ENCODE results near the gene PROM2.
"Not testable (repeated sequence)": the region's sequence is repeated elsewhere in the genome, so short reads cannot be mapped to it uniquely, and the experiment has no call there.

The PROM2 gene, protein sequence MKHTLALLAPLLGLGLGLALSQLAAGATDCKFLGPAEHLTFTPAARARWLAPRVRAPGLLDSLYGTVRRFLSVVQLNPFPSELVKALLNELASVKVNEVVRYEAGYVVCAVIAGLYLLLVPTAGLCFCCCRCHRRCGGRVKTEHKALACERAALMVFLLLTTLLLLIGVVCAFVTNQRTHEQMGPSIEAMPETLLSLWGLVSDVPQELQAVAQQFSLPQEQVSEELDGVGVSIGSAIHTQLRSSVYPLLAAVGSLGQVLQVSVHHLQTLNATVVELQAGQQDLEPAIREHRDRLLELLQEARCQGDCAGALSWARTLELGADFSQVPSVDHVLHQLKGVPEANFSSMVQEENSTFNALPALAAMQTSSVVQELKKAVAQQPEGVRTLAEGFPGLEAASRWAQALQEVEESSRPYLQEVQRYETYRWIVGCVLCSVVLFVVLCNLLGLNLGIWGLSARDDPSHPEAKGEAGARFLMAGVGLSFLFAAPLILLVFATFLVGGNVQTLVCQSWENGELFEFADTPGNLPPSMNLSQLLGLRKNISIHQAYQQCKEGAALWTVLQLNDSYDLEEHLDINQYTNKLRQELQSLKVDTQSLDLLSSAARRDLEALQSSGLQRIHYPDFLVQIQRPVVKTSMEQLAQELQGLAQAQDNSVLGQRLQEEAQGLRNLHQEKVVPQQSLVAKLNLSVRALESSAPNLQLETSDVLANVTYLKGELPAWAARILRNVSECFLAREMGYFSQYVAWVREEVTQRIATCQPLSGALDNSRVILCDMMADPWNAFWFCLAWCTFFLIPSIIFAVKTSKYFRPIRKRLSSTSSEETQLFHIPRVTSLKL

DNA sequence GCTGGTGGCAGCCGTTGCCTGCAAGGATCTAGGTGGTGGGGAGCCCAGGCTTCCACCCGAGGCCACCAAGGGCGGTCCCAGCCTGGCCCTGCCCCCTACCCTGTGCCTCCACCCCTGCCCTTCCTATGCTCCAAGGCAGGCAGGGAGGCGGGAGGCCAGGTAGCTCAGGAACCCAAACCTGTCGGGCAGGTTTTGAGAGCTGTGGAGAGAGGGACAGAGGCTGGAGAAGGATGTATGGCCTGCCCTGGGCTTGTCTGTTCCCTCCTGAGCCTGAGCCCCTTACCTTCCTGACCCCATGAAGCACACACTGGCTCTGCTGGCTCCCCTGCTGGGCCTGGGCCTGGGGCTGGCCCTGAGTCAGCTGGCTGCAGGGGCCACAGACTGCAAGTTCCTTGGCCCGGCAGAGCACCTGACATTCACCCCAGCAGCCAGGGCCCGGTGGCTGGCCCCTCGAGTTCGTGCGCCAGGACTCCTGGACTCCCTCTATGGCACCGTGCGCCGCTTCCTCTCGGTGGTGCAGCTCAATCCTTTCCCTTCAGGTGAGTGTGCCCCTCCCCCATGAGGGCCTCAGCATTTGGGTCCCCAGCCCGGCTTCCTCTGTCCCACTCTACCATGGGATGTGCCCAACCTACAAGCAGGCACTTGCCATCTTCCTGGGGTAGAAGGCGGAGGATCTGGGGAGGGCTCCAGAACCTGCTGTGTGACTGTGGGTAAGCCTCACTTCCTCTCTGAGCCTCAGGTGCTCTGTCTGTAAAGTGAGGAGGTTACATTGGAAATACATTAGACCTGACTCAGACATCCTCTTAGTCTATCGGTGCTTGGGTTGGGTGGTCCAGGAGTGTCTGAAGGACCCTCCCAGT, at the start of gene PROM2:
Gene PROM2, plus strand, starts transcription at position 159 of the 860 bp plus-strand sequence. Its CDS starts 137 bp downstream, at position 296.
- DNase-seq = no peak

DNA sequence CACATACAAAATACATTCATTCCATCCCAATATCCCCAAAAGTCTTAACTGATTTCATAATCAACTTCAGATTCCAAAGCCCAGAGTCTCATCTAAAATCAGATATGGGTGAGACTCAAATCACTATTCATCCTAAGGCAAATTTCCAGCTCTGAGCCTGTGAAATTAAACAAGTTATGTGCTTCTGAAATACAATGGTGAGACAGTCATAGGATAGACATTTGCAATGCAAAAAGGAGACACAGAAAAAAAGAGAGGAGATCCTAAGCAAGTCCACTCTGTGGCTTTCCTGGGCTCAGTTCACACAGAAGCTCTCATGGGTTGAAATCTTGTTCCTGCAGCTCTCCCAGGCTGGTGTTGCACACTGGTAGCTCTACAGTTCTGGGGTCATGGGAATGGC, 48.6 kb upstream of the PROM2 start:
- no peak for DNase-seq

DNA sequence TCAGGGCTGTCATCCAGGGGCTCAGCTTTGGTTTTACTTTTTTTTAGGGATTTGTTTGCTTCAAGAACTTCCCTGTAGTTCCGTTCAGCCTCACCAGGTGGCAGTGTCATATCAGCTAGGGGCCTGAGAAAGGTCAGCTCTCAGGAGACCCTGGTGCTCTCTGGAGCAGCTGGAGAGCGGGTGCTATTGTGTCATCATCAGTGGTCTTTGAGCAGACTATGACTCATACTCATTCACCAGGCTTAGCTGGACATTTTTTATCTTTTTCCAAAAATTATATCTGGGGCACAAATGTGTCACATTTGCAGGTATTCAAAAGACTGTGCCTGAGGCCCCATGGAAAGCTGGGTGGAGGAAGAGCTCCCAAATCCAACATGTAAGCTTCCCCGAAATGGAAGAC, 42.5 kb upstream of the PROM2 start:
- DNase-seq = peak; percentile 7

DNA sequence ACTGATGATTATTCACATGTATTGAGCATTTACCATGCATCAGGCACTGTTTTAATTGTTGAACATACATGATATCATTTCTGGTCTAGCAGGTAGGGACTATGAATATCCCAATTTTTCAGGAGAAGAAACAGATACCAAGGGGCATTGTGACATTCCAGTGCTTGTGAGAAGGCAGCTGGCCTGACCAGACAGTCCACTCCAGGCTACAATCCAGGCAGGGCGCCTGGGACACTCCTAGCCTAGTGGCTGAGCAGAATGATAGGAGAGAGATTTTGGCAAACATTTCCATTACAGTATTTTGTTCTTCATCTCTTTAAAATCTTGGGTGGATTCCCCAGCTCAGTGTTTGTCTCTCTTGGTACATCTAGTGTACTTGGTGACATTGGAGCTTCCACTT, 42.0 kb upstream of the PROM2 start:
- DNase-seq = no peak

DNA sequence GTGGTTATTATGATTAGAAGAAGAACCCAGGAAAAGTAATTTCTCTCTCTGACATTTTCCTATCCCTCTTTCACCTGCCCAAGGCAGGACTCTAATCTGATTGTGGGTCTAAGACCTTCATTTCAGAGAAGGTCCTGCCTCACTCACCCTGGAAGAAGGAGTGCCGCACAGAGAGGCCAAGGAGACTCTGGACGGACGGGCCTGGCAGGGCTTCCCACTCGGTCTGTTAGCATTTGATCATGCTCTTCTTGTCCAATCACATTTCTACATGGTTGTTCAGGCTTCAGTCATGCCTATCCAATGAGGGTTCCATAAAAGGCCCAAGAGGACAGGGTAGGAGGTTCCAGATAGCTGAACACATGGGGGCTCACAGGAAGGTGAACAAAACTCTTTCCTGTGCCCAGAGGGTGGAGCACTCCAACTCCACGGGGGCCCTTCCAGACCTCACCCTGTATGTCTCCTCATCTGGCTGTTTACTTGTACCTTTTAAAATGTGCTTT, 39.9 kb upstream of the PROM2 start:
- DNase-seq = no peak

DNA sequence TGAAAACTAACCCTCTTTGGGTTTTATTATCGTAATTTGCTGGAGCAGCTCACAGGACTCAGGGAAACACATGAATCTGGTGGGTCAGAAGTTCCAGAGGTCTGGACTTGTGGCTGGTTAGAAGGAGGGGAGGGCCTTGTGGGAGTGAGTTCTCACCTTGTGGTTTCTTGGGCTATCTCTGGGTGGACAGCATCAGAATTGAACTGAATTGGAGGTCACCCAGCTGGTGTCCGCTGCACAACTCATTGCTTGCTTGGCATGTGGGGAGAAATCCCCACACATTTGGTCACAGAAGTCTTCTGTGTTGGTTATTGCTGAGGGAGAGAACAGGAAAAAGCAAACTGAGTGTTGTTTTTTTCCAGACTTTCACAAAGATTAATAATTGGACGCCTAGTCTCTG, 39.4 kb upstream of the PROM2 start:
- no peak for DNase-seq

DNA sequence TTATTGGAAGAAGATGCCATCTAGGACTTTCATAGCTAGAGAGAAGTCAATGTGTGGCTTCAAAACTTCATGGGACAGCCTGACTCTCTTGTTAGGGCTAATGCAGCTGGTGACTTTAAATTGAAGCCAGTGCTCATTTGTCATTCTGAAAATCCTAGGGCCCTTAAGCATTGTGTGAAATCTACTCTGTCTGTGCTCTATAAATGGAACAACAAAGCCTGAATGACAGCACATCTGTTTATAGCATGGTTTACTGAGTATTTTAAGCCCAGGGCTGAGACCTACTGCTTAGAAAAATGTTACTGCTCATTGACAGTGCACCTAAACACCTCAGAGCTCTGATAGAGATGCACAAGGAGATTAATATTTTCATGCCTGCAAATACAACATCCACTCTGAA, 36.1 kb upstream of the PROM2 start:
- no peak for DNase-seq

DNA sequence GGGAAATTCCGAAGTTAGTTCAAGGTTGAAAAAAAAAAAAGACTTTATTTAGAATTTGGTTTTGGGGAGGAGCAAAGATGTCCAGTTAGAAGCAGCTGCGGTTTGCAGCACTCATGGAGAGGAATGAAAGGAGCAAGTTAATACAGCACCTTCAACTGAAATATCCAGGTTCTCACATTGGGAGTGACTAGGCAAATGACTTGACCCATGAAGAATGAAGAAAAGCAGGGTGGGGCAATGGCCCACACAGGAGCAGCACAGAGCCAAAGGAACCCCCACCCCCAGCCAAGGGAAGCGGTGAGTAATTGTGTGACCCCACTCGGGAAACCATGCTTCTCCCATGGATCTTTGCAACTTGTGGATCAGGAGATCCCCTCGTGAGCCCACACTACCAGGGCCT, 34.2 kb upstream of the PROM2 start:
- no peak for DNase-seq

DNA sequence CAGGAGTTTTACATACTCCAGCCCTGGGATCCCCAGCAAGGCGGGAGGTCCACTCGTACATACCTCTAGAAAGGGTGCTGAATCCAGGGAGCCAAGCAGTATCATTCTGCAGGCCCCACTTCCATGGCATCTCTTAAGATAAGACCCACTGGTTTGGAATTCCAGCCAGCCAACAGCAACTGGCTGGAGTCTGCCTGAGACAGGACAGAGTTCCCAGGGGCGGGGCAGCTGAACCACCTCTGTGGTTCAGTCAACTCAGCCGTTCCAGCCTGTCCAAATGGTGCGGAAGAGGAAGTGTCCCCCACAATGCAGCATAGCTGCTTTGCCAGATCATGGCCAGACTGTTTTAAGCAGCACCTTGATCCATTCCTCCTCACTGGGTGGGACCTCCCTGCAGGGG, 33.7 kb upstream of the PROM2 start:
- no peak for DNase-seq

DNA sequence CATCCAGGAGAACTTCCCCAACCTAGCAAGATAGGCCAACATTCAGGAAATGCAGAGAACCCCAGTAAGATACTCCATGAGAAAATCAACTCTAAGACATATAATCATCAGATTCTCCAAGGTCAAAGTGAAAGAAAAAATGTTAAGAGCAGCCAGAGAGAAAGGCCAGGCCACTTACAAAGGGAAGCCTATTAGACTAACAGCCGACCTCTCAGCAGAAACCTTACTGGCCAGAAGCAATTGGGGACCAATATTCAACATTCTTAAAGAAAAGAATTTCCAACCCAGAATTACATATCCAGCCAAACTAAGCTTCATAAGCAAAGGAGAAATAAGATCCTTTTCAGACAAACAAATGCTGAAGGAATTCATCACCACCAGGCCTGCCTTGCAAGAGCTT, 32.2 kb upstream of the PROM2 start:
- DNase-seq = not testable (repeated sequence)

DNA sequence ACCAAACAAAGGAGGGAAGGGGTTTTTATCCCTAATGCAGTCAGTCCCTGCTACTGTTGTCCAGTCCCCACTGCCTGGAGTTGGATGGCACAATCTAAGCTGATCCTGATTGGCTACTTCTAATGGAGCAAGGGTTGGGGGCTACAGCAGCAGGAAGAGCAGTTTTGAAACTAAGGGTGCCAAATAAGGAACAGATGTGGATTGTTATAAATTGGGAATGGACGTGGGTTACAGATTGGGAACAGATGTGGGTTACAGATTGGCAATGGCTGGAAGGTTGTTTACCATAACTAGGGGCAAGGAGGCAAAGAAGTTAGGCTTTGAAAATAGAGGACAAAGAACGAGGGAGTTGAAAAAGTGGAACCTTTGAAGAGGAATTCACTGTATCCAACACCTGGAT, 16.0 kb upstream of the PROM2 start:
- DNase-seq = no peak

DNA sequence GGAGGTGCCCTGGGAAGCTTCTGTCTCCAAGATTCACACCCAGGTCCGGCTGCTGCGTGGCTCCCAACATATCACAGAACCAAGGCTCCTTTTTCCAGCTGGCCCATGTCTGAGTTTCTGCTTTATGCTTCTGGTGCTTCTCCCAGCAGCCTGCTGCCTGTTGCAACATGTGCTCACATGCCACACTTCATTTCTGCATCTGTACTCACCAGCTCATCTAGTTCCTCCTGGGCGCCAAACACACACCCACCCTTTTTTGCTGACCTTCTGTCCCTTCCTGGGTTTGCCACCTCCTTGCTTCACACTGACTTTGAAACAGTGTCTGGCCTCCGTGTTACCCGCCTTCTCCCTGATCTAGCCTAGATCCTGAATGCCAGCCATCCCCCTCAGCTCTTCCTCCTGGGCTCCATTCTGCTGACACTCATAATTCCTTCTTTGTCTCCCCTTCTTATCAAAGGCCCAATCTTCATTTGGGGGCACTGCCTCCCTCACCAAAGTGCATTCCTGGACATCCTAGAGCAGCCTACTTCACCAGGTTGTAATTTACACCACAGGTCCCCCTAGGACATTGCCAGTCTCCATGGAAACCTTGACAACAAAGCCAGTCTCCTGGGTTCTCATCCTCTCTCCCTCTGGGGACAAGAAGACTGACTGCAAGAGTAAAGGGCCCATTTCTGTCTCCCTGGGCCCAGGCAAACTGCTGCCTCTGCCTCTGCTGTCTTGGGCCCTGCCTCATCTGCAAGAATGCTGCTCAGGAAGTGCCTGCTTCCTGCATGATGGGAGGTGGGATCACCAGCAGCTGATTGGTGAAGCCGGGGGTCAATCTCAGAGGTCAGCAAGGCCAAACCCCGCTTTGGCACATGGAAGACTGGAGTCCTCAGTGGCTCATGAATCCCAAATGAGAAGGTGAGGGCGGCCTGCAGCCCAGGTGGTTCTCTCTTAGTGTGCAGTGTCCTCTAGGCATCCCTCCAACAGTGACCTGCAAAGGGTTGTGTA, 13.9 kb upstream of the PROM2 start:
- DNase-seq = no peak

DNA sequence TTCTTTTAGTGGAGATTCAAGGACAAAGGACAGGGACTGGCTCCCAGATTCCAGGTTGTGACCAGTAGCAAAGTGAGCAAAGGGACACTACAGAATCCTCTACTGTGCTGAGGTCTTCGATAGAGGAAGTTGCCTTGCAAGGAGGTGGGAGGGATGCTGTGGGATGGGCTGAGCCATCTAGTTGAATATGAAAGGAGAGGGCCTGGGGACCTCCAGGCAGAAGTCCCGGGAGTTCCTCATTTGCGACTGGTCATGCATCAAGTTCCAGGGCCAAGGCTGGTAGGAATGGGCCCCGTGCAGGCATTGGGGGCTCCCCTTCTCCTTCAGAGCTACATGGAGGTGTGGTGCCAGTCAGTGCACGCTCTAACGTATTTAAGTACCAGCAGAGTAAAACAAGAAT, 12.6 kb upstream of the PROM2 start:
- DNase-seq = no peak

DNA sequence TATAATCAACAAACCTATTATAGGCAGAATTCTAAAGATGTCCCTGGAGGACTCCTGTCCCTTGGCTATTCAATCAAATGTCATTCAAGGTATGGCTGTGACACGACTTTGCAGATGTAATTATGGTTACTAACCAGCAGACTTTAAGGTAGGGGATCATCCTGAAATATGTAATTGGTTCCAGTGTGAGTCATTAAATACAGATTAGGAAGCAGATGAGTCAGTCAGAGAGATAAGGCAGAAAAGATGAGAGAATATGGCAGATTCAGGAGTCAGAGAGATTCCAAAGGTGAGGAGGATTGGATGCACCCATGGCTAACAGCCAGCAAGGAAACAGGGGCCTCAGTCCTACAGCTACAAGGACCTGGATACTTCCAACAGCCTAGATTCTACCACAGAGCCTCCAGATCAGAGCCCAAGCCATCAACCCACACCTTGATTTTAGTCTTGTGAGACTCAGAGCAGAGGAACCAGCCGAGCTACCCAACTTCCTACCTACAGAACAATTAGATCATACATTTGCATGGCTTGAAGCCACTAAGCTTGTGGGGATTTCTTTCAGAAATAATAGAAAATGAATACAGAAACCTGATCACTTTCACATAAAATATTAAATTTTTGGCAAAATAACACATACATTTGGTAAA, 11.2 kb upstream of the PROM2 start:
- DNase-seq = no peak

DNA sequence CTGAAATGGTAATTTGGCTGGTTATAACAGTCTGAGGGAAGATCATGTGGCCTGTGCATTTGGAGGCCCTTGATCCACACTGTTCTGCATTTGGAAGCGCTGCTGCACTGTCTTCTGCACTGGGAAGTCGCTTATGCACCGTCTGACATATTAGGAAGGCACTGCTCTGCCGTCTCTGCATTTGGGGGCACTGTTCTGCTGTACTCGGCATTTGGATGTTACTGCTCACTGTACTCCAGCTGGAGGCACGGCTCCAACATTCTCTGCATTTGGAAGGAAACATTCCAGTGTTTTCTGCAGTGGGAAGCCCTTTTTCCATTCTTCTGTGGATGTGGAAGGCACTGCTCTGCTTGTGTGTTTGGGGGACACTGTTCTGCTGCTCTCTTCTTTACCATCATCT, 9.6 kb upstream of the PROM2 start:
- DNase-seq = no peak

DNA sequence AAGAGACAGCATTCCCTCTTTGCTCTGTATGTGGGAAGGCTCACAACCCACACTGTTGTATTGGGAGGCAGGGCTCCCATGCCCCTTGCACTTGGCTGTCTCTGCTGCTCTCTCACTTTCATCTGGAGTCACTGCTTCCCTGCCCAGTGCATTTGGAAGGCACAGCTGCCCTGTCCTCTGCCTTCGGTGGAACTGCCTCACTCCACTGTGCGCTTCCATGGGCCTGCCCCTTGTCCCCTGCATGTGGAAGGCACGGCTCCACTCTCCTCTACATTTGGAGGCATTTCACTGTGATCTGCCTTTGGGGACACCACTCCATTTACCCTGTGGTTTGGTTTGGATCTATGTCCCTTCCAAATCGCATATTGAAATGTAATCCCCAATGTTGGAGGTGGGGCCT, 9.1 kb upstream of the PROM2 start:
- no peak for DNase-seq

DNA sequence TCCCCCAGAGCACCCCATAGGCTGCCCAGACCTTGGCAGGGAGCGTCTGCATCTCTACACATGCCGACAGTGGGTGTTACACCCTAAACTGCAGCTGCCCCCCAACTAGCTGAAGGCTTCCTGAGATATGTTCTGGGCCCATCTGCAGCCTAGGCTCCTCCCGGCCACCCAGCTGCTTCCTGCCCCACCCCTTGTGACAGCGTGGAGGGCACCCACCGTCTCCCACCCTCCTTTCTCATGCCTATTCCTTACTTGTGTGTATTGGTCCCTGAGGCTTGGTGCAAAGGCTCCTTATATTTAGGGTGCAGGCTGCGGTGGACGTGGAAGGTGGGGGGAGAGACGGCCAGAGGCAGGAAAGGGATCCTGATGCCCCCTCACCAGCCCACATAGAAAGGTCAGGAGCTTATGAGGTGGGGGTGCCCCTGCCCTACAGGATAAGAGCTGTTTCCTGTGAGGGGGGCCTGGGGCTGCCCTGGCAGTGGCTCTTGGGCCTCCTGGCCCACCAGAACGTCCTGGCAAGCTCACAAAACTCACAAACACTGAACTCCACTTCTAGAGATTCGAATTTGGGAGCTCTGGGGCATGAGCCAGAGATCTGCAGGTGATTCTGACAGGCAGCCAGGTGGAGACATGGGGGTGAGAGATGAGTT, 7.3 kb upstream of the PROM2 start:
- no peak for DNase-seq

DNA sequence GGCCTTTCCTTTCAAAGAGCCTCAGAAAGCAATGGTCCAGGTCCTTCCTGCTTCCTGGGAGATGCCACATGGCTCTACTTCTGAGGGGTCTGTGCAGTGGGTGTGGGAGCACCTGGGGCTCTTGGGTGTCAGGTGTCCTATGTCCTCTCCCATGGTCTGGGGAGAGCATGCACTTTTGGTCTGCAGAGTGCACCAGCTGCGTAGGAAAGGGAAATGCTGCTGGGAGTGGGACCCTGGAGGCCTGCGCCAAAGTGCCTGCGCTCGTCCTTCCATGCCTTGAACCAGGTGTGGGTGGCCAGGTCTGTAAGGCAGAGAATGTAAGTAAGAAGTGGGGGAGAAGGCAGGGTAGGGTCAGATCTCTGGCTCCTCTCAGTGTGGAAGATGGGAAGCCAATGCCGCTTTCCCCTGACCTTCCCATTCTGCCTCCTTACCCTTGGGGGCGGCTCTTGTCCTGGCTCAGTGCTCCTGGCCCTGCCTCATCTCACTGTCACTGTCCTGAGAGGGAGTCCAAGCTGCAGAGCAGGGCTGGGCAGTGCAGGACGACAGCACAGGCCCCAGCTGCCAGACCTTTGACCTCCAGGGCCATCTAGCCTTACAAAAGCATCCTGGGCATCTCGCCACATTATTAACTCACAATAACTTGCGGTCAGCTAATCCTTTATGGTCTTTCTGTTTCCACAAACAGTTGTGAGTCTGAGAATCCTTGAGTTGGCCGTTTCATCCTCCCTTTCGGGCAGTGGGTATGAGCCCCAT, 6.6 kb upstream of the PROM2 start:
- no peak for DNase-seq

DNA sequence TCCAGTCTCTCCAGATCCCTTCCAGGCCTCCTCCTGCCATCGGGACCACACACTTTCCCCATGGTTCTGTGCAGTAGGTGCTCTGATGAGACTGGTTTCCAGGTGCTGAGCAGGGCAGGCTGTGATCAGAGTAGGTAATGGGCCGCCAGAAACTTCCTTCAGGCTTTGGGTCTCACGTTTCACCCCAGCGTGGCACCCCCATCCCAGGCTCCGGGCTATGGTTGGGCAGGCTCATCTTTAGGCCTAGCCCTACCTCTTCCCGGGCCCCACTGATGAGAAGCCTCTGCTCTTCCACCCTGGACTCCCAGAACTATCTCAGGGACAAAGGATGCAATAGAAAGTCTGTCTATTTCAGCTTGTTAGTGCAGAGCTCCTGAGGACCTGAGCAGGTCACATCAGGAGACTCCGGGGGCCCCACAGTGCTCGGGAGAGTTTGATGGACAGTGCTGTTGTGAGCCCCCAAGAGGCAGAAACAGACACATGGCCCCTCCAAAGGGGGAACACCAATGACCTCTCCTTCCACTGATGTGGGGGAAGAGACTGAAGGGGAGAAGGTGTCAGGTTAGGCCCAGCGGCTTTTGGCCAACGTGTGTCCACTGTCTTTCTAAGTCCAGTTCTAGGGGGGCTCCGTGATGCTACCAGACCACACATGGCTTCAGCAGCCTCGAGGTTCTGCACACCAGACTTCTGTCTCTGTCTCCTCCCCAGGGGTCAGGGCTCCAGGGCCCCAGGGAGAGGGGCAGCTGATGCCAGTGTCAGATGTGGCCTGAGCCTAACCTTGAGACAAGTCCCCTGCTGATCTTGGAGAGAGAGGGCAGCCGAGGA, 5.8 kb upstream of the PROM2 start:
- no peak for DNase-seq

Data from NCI-H2107 (cell line).